ENCODE measurements around the gene SIN3B. TPM values are rescaled to one million over a fixed set of nuclear protein-coding genes. Genes with fewer than 3 reads are reported as not detected.

The SIN3B gene
- polyA plus RNA-seq, 2 of the 4 experiments (the other 2 are of a cell fraction) = 12.2 to 21.3 TPM

GRCh38 chr19:16794456-16795441, 34.4 kb upstream of the SIN3B start:
- no peak for FAIRE-seq
- Histone ChIP-seq H3K4me1 (no peaks in the 10 kb centered on the region), H3K4me2 (no peak overlapping the region), H3K9me3 (no peaks in the 10 kb centered on the region; the same call in 2 of the 3 replicates), H3K4me3 (no peak overlapping the region), H3K27ac (no peak overlapping the region)
- DNase-seq (ENCODE audit: low read depth in 1 of 2, low spot score in 1 of 2) = no peak
- POLR2A ChIA-PET = no interaction called here
- CTCF ChIA-PET = interaction anchor here (0.9 kb wide), 1 partner anchor 258 kb away, joined by 3 read pairs; no protein-coding TSS in a partner anchor
- TF ChIP-seq SREBF2 (IDR thresholded peaks at IDR 0.05) (no peak), HES2 (IDR thresholded peaks at IDR 0.05) (no peak), TFCP2L1 (CRISPR knock-in tag; IDR thresholded peaks at IDR 0.05) (no peak), MAX (IDR thresholded peaks at IDR 0.05) (no peak), HDAC2 (IDR thresholded peaks at IDR 0.05) (no peak), BHLHE40 (IDR thresholded peaks at IDR 0.05; ENCODE audit: low read depth, low read length) (no peak), RAD21 (conservative IDR thresholded peaks at IDR 0.05 in 1 of 2, IDR thresholded peaks at IDR 0.05 in 1 of 2) (no peak)
- 64% methylated on average over 16 of the region's 17 CpGs for WGBS (ENCODE audit: missing lambda C conversion rate)
- ATAC-seq = no peak

GRCh38 chr19:16795731-16796130, 33.5 kb upstream of the SIN3B start:
- ATAC-seq (no peak), FAIRE-seq (no peak), DNase-seq (ENCODE audit: low read depth in 1 of 2, low spot score in 1 of 2) (no peak)
- POLR2A ChIA-PET = no interaction called here
- WGBS (ENCODE audit: missing lambda C conversion rate) = 17% methylated on average over 3 of the region's 3 CpGs
- no peak overlapping the region for H3K4me3 ChIP-seq
- H3K4me1 ChIP-seq = no peaks in the 10 kb centered on the region
- H3K4me2 ChIP-seq = no peak overlapping the region
- no peak overlapping the region for H3K27ac ChIP-seq
- no peak for TF ChIP-seq EP300 (IDR thresholded peaks at IDR 0.05)
- no peak for TF ChIP-seq MYC (IDR thresholded peaks at IDR 0.05; ENCODE audit: borderline replicate concordance, low read length)
- no peak for TF ChIP-seq HOXA7 (CRISPR knock-in tag; IDR thresholded peaks at IDR 0.05)
- TF ChIP-seq USF2 (IDR thresholded peaks at IDR 0.05) = no peak
- no peak for TF ChIP-seq BCL3 (IDR thresholded peaks at IDR 0.05)
- no peak for TF ChIP-seq POLR2AphosphoS2 (conservative IDR thresholded peaks at IDR 0.05; ENCODE audit: low read length)
- no peak for TF ChIP-seq ZFP36 (IDR thresholded peaks at IDR 0.05; ENCODE audit: borderline replicate concordance, partially characterized antibody)
- TF ChIP-seq HMGXB4 (CRISPR knock-in tag; IDR thresholded peaks at IDR 0.05; ENCODE audit: borderline replicate concordance) = no peak
- no peak for TF ChIP-seq GATA3 (IDR thresholded peaks at IDR 0.05; ENCODE audit: borderline replicate concordance)
- TF ChIP-seq ZSCAN20 (CRISPR knock-in tag; IDR thresholded peaks at IDR 0.05) = no peak
- TF ChIP-seq EHMT2 (IDR thresholded peaks at IDR 0.05; ENCODE audit: low read depth) = no peak
- no peak for TF ChIP-seq KDM5A (IDR thresholded peaks at IDR 0.05)
- no peak for TF ChIP-seq TP53 (CRISPR knock-in tag; IDR thresholded peaks at IDR 0.05)
- no peaks in the 10 kb centered on the region for H3K9me3 ChIP-seq
- CTCF ChIA-PET = no interaction called here
